IPS-NIHi7 (cell line): ENCODE data around the gene SAMM50.

Experiments
- DNase-seq: peaks from one replicate; pipeline ENCODE4 v3.0.0; 2012; ENCODE audit warnings: mixed read lengths; ENCODE audit errors: extremely low spot score

Gene SAMM50

DNA sequence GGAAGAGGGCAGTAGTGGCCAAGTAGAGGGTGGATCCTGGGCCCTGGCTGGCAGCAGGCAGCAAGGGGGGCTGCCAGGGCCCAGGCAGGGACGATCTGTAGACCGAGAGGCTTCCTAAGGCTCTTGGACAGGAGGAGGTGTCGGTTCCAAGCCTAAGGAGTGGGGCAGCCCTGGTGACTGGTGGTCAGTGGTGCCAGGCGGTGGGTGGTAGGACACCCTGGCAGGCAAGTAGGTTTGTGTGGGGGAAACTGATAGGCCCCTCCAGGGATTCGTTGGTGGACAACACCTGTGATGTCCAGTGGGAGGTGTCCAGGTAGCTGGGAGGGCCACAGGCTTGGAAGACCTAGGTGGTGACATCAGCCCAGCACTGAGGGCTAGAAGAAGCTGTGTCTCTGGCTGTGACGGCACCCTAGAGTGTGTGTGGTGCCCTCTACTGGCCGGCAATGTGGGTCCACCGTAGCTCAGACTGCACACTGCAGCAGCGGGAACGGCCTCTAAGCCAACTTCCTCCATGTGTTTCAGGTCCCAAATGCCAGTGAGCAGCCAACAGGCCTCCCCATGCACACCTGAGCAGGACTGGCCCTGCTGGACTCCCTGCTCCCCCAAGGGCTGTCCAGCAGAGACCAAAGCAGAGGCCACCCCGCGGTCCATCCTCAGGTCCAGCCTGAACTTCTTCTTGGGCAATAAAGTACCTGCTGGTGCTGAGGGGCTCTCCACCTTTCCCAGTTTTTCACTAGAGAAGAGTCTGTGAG is 9.4 kb upstream of the SAMM50 start:
- peak; percentile 91 for DNase-seq

DNA sequence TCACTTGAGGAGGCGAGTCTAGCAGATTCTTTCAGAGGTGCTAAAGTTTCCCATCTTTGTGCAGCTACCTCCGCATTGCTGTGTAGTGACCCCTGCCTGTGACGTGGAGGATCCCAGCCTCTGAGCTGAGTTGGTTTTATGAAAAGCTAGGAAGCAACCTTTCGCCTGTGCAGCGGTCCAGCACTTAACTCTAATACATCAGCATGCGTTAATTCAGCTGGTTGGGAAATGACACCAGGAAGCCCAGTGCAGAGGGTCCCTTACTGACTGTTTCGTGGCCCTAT is 8.9 kb upstream of the SAMM50 start:
- DNase-seq: no peak

DNA sequence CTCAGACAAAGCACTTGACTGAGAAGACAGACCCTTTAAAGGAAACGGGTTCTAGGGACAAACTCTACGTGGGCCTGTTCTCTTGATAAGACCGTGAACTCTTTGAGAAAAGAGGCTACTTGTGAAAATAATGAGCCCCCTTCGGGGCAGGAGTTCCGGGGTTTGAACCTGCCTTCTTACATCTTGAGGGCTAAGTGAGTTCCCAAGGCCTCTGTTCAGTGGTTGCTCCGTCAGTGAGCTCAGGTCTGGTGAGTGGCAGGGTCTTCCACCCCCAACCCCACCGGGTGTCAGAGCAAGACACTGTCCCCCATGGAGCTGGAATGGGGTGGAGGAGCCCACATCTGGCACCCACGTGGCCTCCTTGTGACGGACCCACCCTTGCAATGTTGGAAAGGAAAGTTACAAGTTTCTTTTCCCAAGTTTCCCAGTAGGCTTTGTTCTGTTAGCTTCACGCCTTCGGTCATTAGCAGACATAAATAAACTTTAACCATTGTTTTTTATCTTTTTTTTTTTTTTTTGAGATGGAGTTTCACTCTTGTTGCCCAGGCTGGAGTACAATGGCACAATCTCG is 6.3 kb upstream of the SAMM50 start:
- no peak for DNase-seq

DNA sequence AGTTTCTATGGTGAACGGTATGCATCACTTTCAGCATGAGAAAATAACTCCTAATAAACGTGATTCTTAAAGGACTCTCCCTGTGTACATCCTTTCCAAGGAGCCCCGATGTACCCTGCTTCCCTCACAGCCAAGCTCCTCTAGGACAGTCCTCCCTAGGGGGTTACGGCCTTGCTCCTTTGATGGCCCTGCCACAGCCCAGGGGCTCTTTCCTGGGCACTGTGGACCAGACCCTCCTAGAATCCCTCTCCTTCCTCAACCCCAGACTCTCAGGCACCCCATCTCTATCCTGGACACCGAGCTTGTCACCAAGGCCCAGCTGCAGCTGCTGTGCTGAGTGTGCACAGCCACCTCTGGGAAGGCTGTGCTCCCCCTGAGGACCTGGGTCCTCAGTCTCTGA is 3.9 kb upstream of the SAMM50 start:
- DNase-seq: no peak

GRCh38 chr22:43951966-43952365 is 3.3 kb upstream of the SAMM50 start:
- no peak for DNase-seq

DNA sequence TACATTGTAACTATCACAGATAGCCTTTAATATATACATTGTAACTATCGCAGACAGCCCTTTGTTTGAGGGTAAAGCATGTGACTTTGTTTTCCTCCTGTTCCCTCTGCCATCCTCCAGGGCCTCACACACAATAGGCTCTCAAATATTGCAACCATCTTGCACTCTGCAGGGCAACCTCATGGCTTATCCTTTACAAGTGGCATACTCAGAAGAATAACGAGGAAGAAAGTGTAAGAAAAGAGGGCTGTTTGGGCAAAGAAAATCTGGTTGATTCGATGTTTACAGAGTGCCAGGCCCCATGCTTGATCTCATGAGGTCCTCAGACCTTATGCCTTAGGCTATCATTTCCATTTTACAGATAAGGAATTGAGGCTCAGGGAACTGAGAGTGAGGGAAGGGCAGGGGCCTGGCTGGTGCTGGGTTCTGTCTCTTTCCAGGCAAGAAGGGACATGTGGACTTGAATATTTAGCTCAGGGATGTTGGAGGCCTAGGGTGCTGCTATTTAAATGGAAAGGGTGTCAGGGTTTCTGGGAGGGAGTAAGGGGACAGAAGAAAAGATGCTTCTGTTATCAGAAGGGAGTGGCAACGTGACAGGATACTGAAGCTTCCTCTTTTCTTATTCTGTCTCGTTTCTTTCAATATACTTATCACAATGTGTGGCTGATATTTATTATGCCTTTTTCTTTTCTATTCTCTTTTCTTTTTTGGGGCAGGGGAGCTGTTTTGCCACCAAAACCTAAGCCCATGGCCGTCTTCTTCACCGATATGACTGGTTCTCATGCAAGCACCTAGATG is 1.1 kb upstream of the SAMM50 start:
- no peak for DNase-seq

GRCh38 chr22:43955883-43956782 is 891 bp downstream of the SAMM50 start:
- no peak for DNase-seq

GRCh38 chr22:43956805-43957463 is 1.7 kb downstream of the SAMM50 start:
- no peak for DNase-seq

DNA sequence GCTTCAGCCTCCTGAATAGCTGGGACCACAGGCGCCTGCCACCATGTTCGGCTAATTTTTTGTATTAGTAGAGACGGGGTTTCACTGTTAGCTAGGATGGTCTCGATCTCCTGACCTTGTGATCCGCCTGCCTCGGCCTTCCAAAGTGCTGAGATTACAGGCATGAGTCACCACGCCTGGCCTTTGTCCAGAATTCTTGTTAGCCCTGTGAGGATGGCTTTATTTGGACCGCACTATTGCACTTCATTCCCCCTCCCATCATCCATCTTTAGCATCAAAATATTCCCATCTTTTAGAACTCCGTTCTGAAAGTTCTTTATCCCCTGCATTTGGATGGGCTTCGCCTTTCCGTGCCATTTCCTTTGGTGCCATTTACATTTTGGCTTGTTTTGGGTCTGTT is 2.6 kb downstream of the SAMM50 start:
- DNase-seq: no peak

DNA sequence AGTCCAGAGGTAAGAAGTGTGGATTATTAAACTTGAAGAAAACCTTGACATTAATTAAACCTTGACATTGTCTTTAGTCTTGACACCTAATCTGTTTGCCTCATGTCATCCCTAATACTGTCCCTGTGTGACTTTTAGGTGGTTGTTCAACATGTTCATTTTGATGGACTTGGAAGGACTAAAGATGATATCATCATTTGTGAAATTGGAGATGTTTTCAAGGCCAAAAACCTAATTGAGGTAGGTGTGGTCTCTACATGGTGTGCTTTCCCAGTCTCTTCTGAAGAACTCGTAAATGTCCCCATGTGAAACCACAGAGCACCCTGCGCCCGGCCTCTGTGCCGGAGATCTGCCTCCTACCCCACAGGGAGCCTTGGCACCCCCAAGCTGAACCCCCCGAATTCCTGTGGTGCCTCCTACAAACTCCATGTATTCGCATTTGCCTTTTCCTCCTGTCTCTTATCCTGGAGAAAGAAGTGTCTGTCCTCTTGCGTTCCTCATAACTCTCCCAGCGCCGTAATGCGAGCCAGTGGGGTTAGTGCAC is 9.1 kb downstream of the SAMM50 start:
- no peak for DNase-seq

DNA sequence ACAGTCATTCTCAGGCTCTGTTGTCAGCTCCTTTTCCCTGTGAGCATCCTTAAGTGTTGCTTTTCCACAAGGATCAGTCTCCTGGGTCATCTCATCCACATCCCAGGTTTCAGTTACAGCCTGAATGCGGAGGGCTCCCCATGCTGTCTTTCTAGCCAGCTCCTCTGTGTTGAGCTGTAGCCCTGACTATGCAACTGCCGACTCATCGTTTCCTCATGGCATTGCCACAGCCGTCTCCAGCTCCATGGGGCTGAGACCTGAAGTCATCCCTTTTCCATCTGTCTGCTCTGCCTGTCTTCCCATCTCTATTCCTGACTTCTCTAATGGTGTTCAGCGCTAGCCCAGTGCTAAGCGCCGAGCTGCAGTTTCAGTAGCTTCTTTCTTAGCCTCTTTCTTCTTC is 11.8 kb downstream of the SAMM50 start:
- no peak for DNase-seq

DNA sequence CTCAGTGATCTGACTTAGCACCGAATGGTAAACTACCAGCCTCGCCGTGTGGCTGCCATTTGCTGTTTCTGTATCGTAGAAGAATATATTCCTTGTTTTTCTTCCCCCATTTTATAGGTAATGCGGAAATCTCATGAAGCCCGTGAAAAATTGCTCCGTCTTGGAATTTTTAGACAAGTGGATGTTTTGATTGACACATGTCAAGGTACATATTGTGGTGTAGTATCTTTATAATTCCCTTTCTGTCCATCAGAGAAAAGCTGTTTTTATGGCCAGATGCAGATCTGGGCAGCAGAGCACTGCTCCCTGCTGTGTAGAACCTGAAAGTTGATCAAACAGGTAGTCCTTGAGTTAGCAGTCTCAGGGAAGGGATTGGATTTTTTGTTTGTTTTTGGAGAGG is 13.4 kb downstream of the SAMM50 start:
- DNase-seq: no peak

DNA sequence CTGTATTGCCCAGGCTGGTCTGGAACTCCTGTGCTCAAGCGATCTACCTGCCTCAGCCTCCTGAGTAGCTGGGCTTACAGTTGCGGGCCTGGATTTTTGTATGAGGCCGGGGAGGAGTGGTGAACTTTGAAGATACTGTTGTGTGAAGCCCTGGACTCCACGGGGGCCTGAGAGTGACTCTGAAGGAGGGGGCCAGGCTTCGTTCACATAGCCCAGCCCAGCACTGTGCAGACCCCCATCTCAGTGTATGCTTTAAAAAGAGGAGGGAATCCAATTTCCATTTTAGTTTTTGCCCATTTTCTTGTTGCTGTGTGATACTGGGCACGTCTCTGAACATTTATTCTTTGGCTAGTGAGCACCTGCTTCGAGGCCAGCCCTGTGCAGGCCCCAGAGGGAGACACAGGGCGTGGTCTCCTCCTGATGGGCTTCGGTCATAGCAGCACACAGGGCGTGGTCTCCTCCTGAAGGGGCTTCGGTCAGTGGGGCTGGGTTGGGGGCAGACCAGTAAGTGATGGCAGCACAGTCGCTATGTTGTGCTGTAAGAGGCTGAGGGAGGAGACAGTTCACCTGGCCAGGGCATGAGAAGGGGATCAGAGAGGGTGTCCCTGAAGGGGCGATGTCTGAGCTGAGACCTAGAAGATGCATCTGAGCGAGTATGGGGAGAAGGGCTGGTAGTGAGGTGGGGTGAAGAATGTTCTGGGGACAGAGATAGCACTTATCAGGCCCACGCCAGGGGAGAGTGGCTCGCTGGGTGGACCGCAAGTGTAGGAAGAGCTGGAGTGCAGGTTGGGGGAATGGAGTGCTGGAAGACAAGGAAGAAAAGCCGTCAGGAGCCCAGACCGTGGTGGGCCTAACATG is 14.0 kb downstream of the SAMM50 start:
- no peak for DNase-seq

DNA sequence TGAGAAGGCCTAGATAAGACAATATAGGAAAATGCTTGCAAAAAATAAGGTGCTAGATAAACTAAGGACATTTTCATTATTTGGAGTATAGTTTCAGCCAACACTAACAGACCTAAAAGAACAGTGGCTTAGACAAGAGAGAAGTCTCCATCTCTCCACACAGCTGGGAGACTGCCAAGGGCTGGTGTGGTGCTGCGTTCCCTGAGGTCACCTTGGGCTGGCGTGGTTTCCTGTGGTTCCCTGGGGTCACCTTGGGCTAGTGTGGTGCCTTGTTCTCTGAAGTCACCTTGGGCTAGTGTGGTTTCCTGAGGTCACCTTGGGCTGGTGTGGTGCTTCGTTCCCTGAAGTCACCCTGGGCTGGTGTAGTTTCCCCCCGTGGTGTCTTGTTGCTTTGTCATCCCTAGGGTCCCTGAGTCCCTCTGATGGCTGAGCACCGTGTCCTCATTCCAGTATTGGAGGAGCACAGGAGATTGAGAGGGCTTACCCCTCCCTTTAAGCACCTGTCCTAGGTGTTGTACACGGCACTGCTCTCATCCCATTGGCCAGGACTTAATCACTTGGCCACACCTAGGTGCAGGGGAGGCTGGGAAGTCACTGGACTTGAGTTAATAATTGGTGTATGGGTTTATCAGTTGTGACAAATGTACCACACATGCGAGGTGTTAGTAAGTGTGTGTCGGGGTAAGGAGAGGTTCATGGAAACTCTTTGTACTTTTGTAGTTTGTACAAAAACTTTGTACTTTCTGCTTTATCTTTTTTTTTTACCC is 14.9 kb downstream of the SAMM50 start:
- no peak for DNase-seq

- DNase-seq: no peak
Observed at GRCh38 chr22:43971112-43971511, 15.9 kb downstream of the SAMM50 start.

- no peak for DNase-seq
Observed at GRCh38 chr22:43972931-43973462, 17.8 kb downstream of the SAMM50 start.

GRCh38 chr22:43974028-43974545 is 18.8 kb downstream of the SAMM50 start:
- DNase-seq: no peak

DNA sequence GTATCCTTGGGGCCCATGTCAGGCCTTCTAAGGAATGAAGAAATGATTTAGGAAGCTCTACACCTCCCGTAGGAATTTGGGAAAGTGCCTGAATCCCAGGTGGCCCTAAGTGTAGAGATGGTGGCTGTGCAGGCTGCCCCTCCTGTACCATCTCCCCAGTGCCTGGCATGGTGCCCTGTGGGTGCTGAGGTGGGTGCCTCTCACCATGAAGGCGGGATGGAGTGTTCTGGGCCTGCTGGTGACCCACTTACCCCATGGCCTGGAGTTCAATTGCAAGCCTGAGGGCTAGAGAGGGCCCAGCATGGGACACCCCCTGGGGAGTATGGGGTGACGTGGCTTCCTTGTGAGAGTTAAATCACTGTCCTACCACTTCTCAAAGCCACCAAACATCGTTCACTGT is 19.8 kb downstream of the SAMM50 start:
- no peak for DNase-seq
